Neural progenitor cell (in vitro differentiated cells): ENCODE results near the gene RPS6KA3. TPM values are rescaled to one million over a fixed set of nuclear protein-coding genes. Genes with fewer than 3 reads are reported as not detected.

ENCODE experiments used
- DNase-seq: peaks from one replicate; pipeline ENCODE4 v3.0.0-alpha.2; 2016; ENCODE audit warnings: low spot score
- H2AFZ ChIP-seq: fragments of 200-600 bp; sonication (generic); replicated peaks from 2 replicates; pipeline ENCODE4 v1.6.1; 2016; ENCODE audit warnings: antibody characterized with exemption
- H3F3A ChIP-seq: fragments of 200-600 bp; sonication (generic); 2 replicates; pipeline ENCODE4 v1.6.1; 2016; ENCODE audit warnings: antibody characterized with exemption, low read depth
- H3K27ac ChIP-seq: fragments of 200-600 bp; sonication (generic); 2 replicates; pipeline ENCODE4 v1.5.1; 2016; ENCODE audit warnings: mild to moderate bottlenecking
- H3K27me3 ChIP-seq: fragments of 200-600 bp; sonication (generic); 2 replicates; pipeline ENCODE4 v1.6.1; 2016; ENCODE audit warnings: mild to moderate bottlenecking, moderate library complexity
- H3K36me3 ChIP-seq: fragments of 200-600 bp; sonication (generic); 2 replicates; pipeline ENCODE4 v1.5.1; 2016
- H3K4me1 ChIP-seq: fragments of 200-600 bp; sonication (generic); 2 replicates; pipeline ENCODE4 v1.6.1; 2016; ENCODE audit warnings: mixed run types
- H3K4me2 ChIP-seq: fragments of 200-600 bp; sonication (generic); 2 replicates; pipeline ENCODE4 v1.6.1; 2016
- H3K4me3 ChIP-seq: fragments of 200-600 bp; sonication (generic); 2 replicates; pipeline ENCODE4 v1.5.1; 2016
- H3K79me2 ChIP-seq: fragments of 200-600 bp; sonication (generic); 2 replicates; pipeline ENCODE4 v1.6.1; 2016; ENCODE audit warnings: low read depth
- H3K9ac ChIP-seq: fragments of 200-600 bp; sonication (generic); 2 replicates; pipeline ENCODE4 v1.6.1; 2016
- H3K9me3 ChIP-seq: fragments of 200-600 bp; sonication (generic); 2 replicates; pipeline ENCODE4 v1.5.1; 2016; ENCODE audit warnings: low read depth
- H4K20me1 ChIP-seq: fragments of 200-600 bp; sonication (generic); 2 replicates; pipeline ENCODE4 v1.6.1; 2016; ENCODE audit warnings: low read depth
- H3K27ac Mint-ChIP-seq: 3 replicates; pipeline ENCODE4 v1.8.0; 2021; ENCODE audit warnings: mixed read lengths
- H3K27me3 Mint-ChIP-seq: 2 replicates; pipeline ENCODE4 v1.8.0; 2022; ENCODE audit warnings: low read depth, mild to moderate bottlenecking, inconsistent platforms, moderate library complexity, mixed read lengths; ENCODE audit not compliant: insufficient read depth
- H3K36me3 Mint-ChIP-seq: 3 replicates; pipeline ENCODE4 v1.8.0; 2021; ENCODE audit warnings: mixed read lengths
- H3K4me1 Mint-ChIP-seq: 3 replicates; pipeline ENCODE4 v1.8.0; 2021; ENCODE audit warnings: mixed read lengths
- H3K4me3 Mint-ChIP-seq: 3 replicates; pipeline ENCODE4 v1.8.0; 2021; ENCODE audit warnings: mild to moderate bottlenecking, moderate library complexity, mixed read lengths
- H3K9me3 Mint-ChIP-seq: 3 replicates; pipeline ENCODE4 v1.8.0; 2020; ENCODE audit warnings: mixed read lengths
- CTCF ChIP-seq: fragments of 200-600 bp; sonication (generic); IDR thresholded peaks from 2 replicates; pipeline ENCODE4 v1.5.1; 2017; ENCODE audit warnings: antibody characterized with exemption, mild to moderate bottlenecking
- EZH2 ChIP-seq: fragments of 200-600 bp; sonication (generic); IDR thresholded peaks from 2 replicates; pipeline ENCODE4 v1.6.1; 2017; ENCODE audit warnings: antibody characterized with exemption, mild to moderate bottlenecking, moderate library complexity
- EZH2phosphoT487 ChIP-seq: fragments of 200-600 bp; sonication (generic); IDR thresholded peaks from 2 replicates; pipeline ENCODE4 v1.6.1; 2017; ENCODE audit warnings: antibody characterized with exemption
- total RNA-seq: library from RNA; depleted of rRNA; stranded (reverse); fragments of >200 nt; gene quantifications from 2 replicates; pipeline ENCODE4 v1.2.3, GENCODE V29; 2015; ENCODE audit warnings: low replicate concordance

Gene RPS6KA3
- total RNA-seq, 1 donor from 2014 or later, result 32.2 TPM

GRCh38 chrX:20269848-20270561 lies 3.3 kb upstream of the RPS6KA3 start:
- H3K36me3 ChIP-seq, result no peaks in the 10 kb centered on the region
- Mint-ChIP-seq H3K27ac (no peak overlapping the region), H3K27me3 (peaks cover 7% of the 10 kb centered on the region), H3K4me3 (no peak overlapping the region), H3K4me1 (peaks cover under 1% of the 10 kb centered on the region), H3K9me3 (no peaks in the 10 kb centered on the region), H3K36me3 (no peaks in the 10 kb centered on the region)
- no peaks in the 10 kb centered on the region for H3K9me3 ChIP-seq
- no peak overlapping the region for H3K27ac ChIP-seq
- no peaks in the 10 kb centered on the region for H3K4me1 ChIP-seq
- no peak for DNase-seq
- H2AFZ ChIP-seq, result no peak overlapping the region
- peaks cover 4% of the 10 kb centered on the region for H4K20me1 ChIP-seq
- H3F3A ChIP-seq, result peaks cover 4% of the 10 kb centered on the region
- TF ChIP-seq EZH2phosphoT487, result no peak
- TF ChIP-seq CTCF, result no peak
- no peak for TF ChIP-seq EZH2
- H3K4me3 ChIP-seq, result no peak overlapping the region
- no peak overlapping the region for H3K4me2 ChIP-seq
- H3K79me2 ChIP-seq, result peaks cover 13% of the 10 kb centered on the region
- no peak overlapping the region for H3K9ac ChIP-seq
- peaks cover 46% of the 10 kb centered on the region for H3K27me3 ChIP-seq

GRCh38 chrX:20267931-20268701 lies 1.4 kb upstream of the RPS6KA3 start:
- Mint-ChIP-seq H3K9me3 (no peaks in the 10 kb centered on the region), H3K27me3 (peaks cover 7% of the 10 kb centered on the region), H3K4me3 (peak overlapping the region; percentile 92), H3K27ac (no peak overlapping the region), H3K4me1 (peaks cover 8% of the 10 kb centered on the region), H3K36me3 (no peaks in the 10 kb centered on the region)
- Histone ChIP-seq H3K4me3 (peak overlapping the region; percentile 77), H3K9ac (no peak overlapping the region), H3F3A (peaks cover 4% of the 10 kb centered on the region), H3K27me3 (peaks cover 46% of the 10 kb centered on the region), H4K20me1 (peaks cover 23% of the 10 kb centered on the region), H3K27ac (no peak overlapping the region), H3K36me3 (no peaks in the 10 kb centered on the region), H3K9me3 (no peaks in the 10 kb centered on the region), H3K4me1 (no peaks in the 10 kb centered on the region), H2AFZ (peak overlapping the region; percentile 26), H3K4me2 (peak overlapping the region; percentile 73), H3K79me2 (peaks cover 32% of the 10 kb centered on the region)
- peak; percentile 61 for DNase-seq
- peak; percentile 41 for TF ChIP-seq EZH2phosphoT487
- TF ChIP-seq CTCF, result no peak
- TF ChIP-seq EZH2, result peak; percentile 43

- H3K4me2 ChIP-seq, result peak overlapping the region; percentile 73
- peaks cover 46% of the 10 kb centered on the region for H3K27me3 ChIP-seq
- peaks cover 9% of the 10 kb centered on the region for H3K4me1 Mint-ChIP-seq
- peaks cover 37% of the 10 kb centered on the region for H3K79me2 ChIP-seq
- H3K36me3 Mint-ChIP-seq, result no peaks in the 10 kb centered on the region
- H3K36me3 ChIP-seq, result no peaks in the 10 kb centered on the region
- no peak for TF ChIP-seq CTCF
- no peak for TF ChIP-seq EZH2phosphoT487
- TF ChIP-seq EZH2, result no peak
- H3K27ac Mint-ChIP-seq, result no peak overlapping the region
- peak overlapping the region; percentile 26 for H2AFZ ChIP-seq
- H3K4me3 Mint-ChIP-seq, result peak overlapping the region; percentile 92
- no peak for DNase-seq
- H4K20me1 ChIP-seq, result peaks cover 27% of the 10 kb centered on the region
- H3K27ac ChIP-seq, result no peak overlapping the region
- no peaks in the 10 kb centered on the region for H3K9me3 ChIP-seq
- H3K27me3 Mint-ChIP-seq, result peaks cover 7% of the 10 kb centered on the region
- peaks cover 4% of the 10 kb centered on the region for H3F3A ChIP-seq
- peak overlapping the region; percentile 77 for H3K4me3 ChIP-seq
- no peaks in the 10 kb centered on the region for H3K4me1 ChIP-seq
- H3K9ac ChIP-seq, result no peak overlapping the region
- H3K9me3 Mint-ChIP-seq, result no peaks in the 10 kb centered on the region
These were observed 860 bp upstream of the RPS6KA3 start for GRCh38 chrX:20267607-20267930.
